AG10803 (cell line): ENCODE results near the gene CHTF8.

Experiments used
- DNase-seq: peaks from one replicate; pipeline ENCODE4 v3.0.0; 2010; ENCODE audit warnings: low read depth
- H3K4me3 ChIP-seq: 2 replicates; pipeline ENCODE4 v1.5.1; 2011; ENCODE audit warnings: mild to moderate bottlenecking, low read length, control low read depth
- TF ChIP-seq, protein P1 (sequence below): conservative IDR thresholded peaks from 2 replicates; pipeline ENCODE4 v1.5.1; 2011; ENCODE audit warnings: mild to moderate bottlenecking, low read length, control low read depth, inconsistent platforms

Gene CHTF8

GRCh38 chr16:69106491-69107315, 25.7 kb downstream of the CHTF8 start:
- TF ChIP-seq, protein P1, sequence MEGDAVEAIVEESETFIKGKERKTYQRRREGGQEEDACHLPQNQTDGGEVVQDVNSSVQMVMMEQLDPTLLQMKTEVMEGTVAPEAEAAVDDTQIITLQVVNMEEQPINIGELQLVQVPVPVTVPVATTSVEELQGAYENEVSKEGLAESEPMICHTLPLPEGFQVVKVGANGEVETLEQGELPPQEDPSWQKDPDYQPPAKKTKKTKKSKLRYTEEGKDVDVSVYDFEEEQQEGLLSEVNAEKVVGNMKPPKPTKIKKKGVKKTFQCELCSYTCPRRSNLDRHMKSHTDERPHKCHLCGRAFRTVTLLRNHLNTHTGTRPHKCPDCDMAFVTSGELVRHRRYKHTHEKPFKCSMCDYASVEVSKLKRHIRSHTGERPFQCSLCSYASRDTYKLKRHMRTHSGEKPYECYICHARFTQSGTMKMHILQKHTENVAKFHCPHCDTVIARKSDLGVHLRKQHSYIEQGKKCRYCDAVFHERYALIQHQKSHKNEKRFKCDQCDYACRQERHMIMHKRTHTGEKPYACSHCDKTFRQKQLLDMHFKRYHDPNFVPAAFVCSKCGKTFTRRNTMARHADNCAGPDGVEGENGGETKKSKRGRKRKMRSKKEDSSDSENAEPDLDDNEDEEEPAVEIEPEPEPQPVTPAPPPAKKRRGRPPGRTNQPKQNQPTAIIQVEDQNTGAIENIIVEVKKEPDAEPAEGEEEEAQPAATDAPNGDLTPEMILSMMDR = no peak
- DNase-seq = no peak
- peak overlapping the region; percentile 51 for H3K4me3 ChIP-seq

DNA sequence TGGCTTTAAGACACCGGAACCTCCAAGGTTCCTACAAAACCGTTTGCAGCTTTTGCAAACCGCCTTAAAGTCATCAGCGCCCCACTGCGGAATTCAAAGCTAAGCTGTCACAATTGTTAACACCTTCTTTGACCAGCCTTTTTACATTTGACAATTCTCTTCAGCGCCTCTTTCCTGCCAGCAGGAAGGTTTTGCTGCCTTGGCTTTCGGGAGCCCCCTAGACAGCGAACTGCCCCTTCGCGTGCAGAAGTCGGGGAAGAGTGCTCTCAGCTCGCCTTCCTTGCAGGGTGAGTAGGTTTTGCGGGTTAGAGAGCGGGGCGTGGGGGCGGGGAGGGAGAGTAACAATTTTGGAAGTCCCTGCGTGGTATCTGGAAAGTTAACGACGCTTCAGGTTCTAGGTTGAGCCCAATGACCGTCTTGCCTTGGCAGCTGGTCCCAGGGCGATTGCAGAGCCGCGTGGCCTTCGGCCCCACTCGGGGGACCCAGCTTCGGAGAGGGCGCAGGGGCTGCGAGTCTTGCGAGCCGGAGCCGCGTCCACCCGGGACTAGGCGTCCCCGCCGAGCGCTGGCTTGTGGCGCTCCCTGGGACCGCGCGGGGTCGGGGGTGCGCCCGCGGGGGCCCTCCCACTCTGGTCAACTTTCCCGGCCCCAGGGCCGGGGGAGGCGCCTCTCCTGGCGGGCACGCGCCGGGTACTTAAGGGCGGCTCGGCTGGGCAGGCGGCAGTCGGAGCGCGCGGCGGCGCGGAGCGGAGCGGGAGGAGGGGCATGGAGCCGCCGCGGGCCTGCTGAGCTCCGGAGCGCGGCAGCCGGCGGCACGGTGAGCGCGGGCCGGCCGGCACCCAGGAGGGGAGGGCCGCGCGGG, 26.7 kb downstream of the CHTF8 start, which contains the start of gene HAS3:
HAS3 (plus strand) TSS at position 153 of the 861 bp plus-strand sequence. CDS start 3,743 bp downstream, outside the sequence.
- peak within 1 kb of the TSS; percentile 59 for H3K4me3 ChIP-seq
- peak; percentile 54 for DNase-seq
- TF ChIP-seq, protein P1 = peak; percentile 48

- DNase-seq = no peak
- TF ChIP-seq, protein P1 = no peak
Observed at GRCh38 chr16:69100071-69100691, 32.2 kb downstream of the CHTF8 start.

DNA sequence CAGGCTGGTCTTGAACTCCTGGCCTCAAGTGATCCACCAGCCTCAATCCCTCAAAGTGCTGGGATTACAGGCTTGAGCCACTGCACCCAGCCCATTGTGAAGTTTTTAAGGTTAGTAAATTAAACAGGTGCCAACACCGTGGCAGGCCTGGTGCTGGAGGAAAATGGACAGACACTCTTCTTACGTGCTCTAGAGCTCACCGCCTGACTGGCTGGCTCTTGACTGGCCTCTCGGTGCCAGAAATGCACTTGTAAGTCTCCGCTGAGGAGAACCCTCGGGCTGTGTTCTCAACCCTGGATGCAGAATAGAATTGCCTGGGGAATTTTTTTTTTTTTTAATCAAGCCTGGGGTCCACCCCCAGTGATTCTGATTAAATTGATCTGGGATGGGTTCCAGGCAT, 37.2 kb downstream of the CHTF8 start:
- no peak overlapping the region for H3K4me3 ChIP-seq
- no peak for DNase-seq
- TF ChIP-seq, protein P1 = no peak

More at GRCh38 chr16:69100071-69100691, 32.2 kb downstream of the CHTF8 start:
- no peak overlapping the region for H3K4me3 ChIP-seq

- no peak overlapping the region for H3K4me3 ChIP-seq
- no peak for DNase-seq
- TF ChIP-seq, protein P1 = no peak
Observed at GRCh38 chr16:69094501-69094900, 37.9 kb downstream of the CHTF8 start.

DNA sequence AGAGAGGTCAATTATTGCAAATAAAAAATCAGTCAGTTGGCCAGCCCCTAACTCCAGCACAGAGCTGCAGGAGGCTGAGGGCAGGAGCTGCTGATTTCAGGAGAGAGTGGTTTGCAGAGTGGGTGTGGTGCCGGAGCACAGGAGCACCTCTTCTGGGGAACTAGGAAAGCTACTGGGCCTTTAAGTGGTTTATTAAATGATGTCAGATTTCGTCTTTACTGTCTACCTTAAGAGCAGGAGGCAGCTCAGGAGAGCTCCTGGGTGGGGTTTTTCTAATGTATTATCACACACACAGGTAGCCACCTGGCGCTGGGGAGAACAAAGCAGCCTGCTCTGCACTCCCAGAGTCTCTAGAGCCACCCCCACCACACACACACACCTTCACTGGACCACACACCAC, 38.4 kb downstream of the CHTF8 start:
- DNase-seq = no peak
- no peak overlapping the region for H3K4me3 ChIP-seq
- TF ChIP-seq, protein P1 = no peak
